Measurements from ENCODE around the gene LARGE1. TPM values are rescaled to one million over a fixed set of nuclear protein-coding genes. Genes with fewer than 3 reads are reported as not detected.

Gene LARGE1
- total and polyA plus RNA-seq, 8 donors: 4.1 to 29.3 (median 13.7) TPM

GRCh38 chr22:33728847-33729246, 191.4 kb downstream of the LARGE1 start:
- no peaks in the 10 kb centered on the region for H3K36me3 ChIP-seq
- FAIRE-seq: no peak
- no peak overlapping the region for H3K4me3 ChIP-seq
- H3K27ac ChIP-seq: no peak overlapping the region
- peaks cover 0 to 20% (median 12%) of the 10 kb centered on the region in 3 donors for H3K4me1 ChIP-seq
- no peaks in the 10 kb centered on the region for H3K9me3 ChIP-seq
- no peaks in the 10 kb centered on the region for H3K27me3 ChIP-seq
- no peak for TF ChIP-seq CTCF (IDR thresholded peaks at IDR 0.05)
- no peak for ATAC-seq
- no peak for DNase-seq
- 44 to 65% methylated on average over 2 of the region's 2 CpGs for WGBS, 2 donors
- intact Hi-C loops (cut with DNase I): no loop called here

GRCh38 chr22:33726294-33726734, 194.0 kb downstream of the LARGE1 start:
- peak in 3 of 6 donors; percentile 19 to 61 (median 44) for DNase-seq
- Histone ChIP-seq H3K4me3 (no peak overlapping the region), H3K36me3 (no peaks in the 10 kb centered on the region), H3K27me3 (no peaks in the 10 kb centered on the region), H3K4me1 (peaks cover 0 to 20% (median 12%) of the 10 kb centered on the region in 3 donors), H3K27ac (peak overlapping the region in 2 of 4 donors; percentile 51 to 54), H3K9me3 (no peaks in the 10 kb centered on the region)
- peak; percentile 89 to 91 (median 90) for ATAC-seq
- WGBS, 2 donors: 23 to 46% methylated on average over 3 of the region's 3 CpGs
- no peak for TF ChIP-seq CTCF (IDR thresholded peaks at IDR 0.05)
- intact Hi-C loops (cut with DNase I): no loop called here
- FAIRE-seq: no peak

- WGBS, 2 donors: 91 to 93% methylated on average over 11 of the region's 11 CpGs
Measured at GRCh38 chr22:33723915-33724314, 196.4 kb downstream of the LARGE1 start.

GRCh38 chr22:33722816-33723215, 197.5 kb downstream of the LARGE1 start:
- H3K27ac ChIP-seq: no peak overlapping the region
- no peaks in the 10 kb centered on the region for H3K36me3 ChIP-seq
- no peak for ATAC-seq
- no peaks in the 10 kb centered on the region for H3K27me3 ChIP-seq
- TF ChIP-seq CTCF (IDR thresholded peaks at IDR 0.05): no peak
- no peak overlapping the region for H3K4me3 ChIP-seq
- no peak for DNase-seq
- H3K9me3 ChIP-seq: no peaks in the 10 kb centered on the region
- WGBS, 2 donors: 95 to 99% methylated on average over 9 of the region's 9 CpGs
- no peak for FAIRE-seq
- intact Hi-C loops (cut with DNase I): no loop called here
- peaks cover 4 to 19% (median 12%) of the 10 kb centered on the region in 3 donors for H3K4me1 ChIP-seq

More at GRCh38 chr22:33723915-33724314, 196.4 kb downstream of the LARGE1 start:
- no peak for FAIRE-seq
- Histone ChIP-seq H3K9me3 (no peaks in the 10 kb centered on the region), H3K4me1 (peaks cover 4 to 22% (median 12%) of the 10 kb centered on the region in 3 donors), H3K27ac (no peak overlapping the region), H3K27me3 (no peaks in the 10 kb centered on the region), H3K4me3 (no peak overlapping the region), H3K36me3 (no peaks in the 10 kb centered on the region)
- TF ChIP-seq CTCF (IDR thresholded peaks at IDR 0.05): no peak
- intact Hi-C loops (cut with DNase I): no loop called here
- no peak for DNase-seq
- ATAC-seq: no peak

GRCh38 chr22:33720166-33720878, 200.0 kb downstream of the LARGE1 start:
- FAIRE-seq: no peak
- 69 to 72% methylated on average over 9 of the region's 9 CpGs for WGBS, 2 donors
- Histone ChIP-seq H3K4me1 (peaks cover 0 to 4% (median 4%) of the 10 kb centered on the region in 3 donors), H3K36me3 (no peaks in the 10 kb centered on the region), H3K4me3 (no peak overlapping the region), H3K27ac (peak overlapping the region in 1 of 4 donors; percentile 7), H3K27me3 (no peaks in the 10 kb centered on the region), H3K9me3 (no peaks in the 10 kb centered on the region)
- no peak for TF ChIP-seq CTCF (IDR thresholded peaks at IDR 0.05)
- ATAC-seq: peak; percentile 77 to 97 (median 83)
- peak in 2 of 6 donors; percentile 15 to 20 for DNase-seq
- intact Hi-C loops (cut with DNase I): no loop called here
